ENCODE results near the gene SYNE1. TPM values are rescaled to one million over a fixed set of nuclear protein-coding genes. Genes with fewer than 3 reads are reported as not detected.

Gene SYNE1
- total and polyA plus RNA-seq, 10 of the 15 experiments (the other 5 are each of a cell fraction or from before 2014, with no cell fraction given): 2.3 to 28.7 (median 14.1) TPM

- no peak for TF ChIP-seq SUPT20H (IDR thresholded peaks at IDR 0.05; ENCODE audit: borderline replicate concordance, control insufficient read depth, low read depth, low read length)
- TF ChIP-seq, protein P1, sequence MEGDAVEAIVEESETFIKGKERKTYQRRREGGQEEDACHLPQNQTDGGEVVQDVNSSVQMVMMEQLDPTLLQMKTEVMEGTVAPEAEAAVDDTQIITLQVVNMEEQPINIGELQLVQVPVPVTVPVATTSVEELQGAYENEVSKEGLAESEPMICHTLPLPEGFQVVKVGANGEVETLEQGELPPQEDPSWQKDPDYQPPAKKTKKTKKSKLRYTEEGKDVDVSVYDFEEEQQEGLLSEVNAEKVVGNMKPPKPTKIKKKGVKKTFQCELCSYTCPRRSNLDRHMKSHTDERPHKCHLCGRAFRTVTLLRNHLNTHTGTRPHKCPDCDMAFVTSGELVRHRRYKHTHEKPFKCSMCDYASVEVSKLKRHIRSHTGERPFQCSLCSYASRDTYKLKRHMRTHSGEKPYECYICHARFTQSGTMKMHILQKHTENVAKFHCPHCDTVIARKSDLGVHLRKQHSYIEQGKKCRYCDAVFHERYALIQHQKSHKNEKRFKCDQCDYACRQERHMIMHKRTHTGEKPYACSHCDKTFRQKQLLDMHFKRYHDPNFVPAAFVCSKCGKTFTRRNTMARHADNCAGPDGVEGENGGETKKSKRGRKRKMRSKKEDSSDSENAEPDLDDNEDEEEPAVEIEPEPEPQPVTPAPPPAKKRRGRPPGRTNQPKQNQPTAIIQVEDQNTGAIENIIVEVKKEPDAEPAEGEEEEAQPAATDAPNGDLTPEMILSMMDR (IDR thresholded peaks at IDR 0.05 in 2 of 3, conservative IDR thresholded peaks at IDR 0.05 in 1 of 3; ENCODE audit: control insufficient read depth in 2 of 3, extremely low read depth in 1 of 3, insufficient read depth in 1 of 3, low read depth in 3 of 3, low read length in 3 of 3): no peak
- no peak for TF ChIP-seq MXI1 (IDR thresholded peaks at IDR 0.05; ENCODE audit: low read depth, low read length)
- no peak for TF ChIP-seq MEF2A (IDR thresholded peaks at IDR 0.05; ENCODE audit: insufficient read depth, low read depth, low read length)
- TF ChIP-seq FOXK2 (IDR thresholded peaks at IDR 0.05): no peak
- TF ChIP-seq CREB1 (IDR thresholded peaks at IDR 0.05; ENCODE audit: low read depth): no peak
- TF ChIP-seq CBFB (IDR thresholded peaks at IDR 0.05; ENCODE audit: low read depth): no peak
Measured at GRCh38 chr6:152482289-152482688, 154.9 kb downstream of the SYNE1 start (continued).

GRCh38 chr6:152478377-152479010, 158.7 kb downstream of the SYNE1 start:
- H3K4me2 ChIP-seq (ENCODE audit: control insufficient read depth, insufficient read depth): no peak overlapping the region
- H2AFZ ChIP-seq (ENCODE audit: control insufficient read depth, low read depth, low read length): no peak overlapping the region
- H3K36me3 ChIP-seq (ENCODE audit: control insufficient read depth in 2 of 2, insufficient read depth in 2 of 2, low read length in 1 of 2): no peaks in the 10 kb centered on the region
- no peak for FAIRE-seq
- ChIA-PET CTCF (no interaction called here), RAD21 (ENCODE audit: unreplicated experiment) (no interaction called here), POLR2A (no interaction called here), SMC1A (ENCODE audit: uncharacterized antibody, unreplicated experiment) (no interaction called here)
- DNase-seq (ENCODE audit: low read depth, low spot score): no peak
- H3K79me2 ChIP-seq (ENCODE audit: control insufficient read depth, insufficient read depth, low read length): no peaks in the 10 kb centered on the region
- H3K4me1 ChIP-seq (ENCODE audit: control insufficient read depth, insufficient read depth, low read length): no peaks in the 10 kb centered on the region
- no peak overlapping the region for H3K27ac ChIP-seq (ENCODE audit: control insufficient read depth, insufficient read depth)
- no peaks in the 10 kb centered on the region for H3K9me3 ChIP-seq (replicated peaks; ENCODE audit: control insufficient read depth, insufficient read depth, low read length)
- H3K4me3 ChIP-seq: no peak overlapping the region
- H3K9ac ChIP-seq (ENCODE audit: control insufficient read depth, insufficient read depth, low read length): no peak overlapping the region
- in situ Hi-C loops (cut with MboI): no loop called here
- WGBS (ENCODE audit: insufficient coverage, insufficient replicate concordance, low lambda C conversion rate, missing lambda C conversion rate): 50% methylated on average over 11 of the region's 11 CpGs
- no TSS peak for BruUV-seq (replicated peaks)
- no peaks in the 10 kb centered on the region; a peak in 1 of 4 replicates for H3K27me3 ChIP-seq (replicated peaks in 1 of 2; ENCODE audit: control insufficient read depth in 2 of 2, insufficient read depth in 2 of 2, low read length in 1 of 2)
- no peaks in the 10 kb centered on the region for H4K20me1 ChIP-seq (ENCODE audit: control insufficient read depth, insufficient read depth)
- intact Hi-C loops (cut with micrococcal nuclease; ENCODE audit: unreplicated experiment): no loop called here
- ATAC-seq: no peak
- TF ChIP-seq MAX (IDR thresholded peaks at IDR 0.05; ENCODE audit: low read depth, low read length): no peak
- no peak for TF ChIP-seq CHD1 (IDR thresholded peaks at IDR 0.05; ENCODE audit: low read depth, low read length)
- TF ChIP-seq, protein P2, sequence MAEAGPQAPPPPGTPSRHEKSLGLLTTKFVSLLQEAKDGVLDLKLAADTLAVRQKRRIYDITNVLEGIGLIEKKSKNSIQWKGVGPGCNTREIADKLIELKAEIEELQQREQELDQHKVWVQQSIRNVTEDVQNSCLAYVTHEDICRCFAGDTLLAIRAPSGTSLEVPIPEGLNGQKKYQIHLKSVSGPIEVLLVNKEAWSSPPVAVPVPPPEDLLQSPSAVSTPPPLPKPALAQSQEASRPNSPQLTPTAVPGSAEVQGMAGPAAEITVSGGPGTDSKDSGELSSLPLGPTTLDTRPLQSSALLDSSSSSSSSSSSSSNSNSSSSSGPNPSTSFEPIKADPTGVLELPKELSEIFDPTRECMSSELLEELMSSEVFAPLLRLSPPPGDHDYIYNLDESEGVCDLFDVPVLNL (IDR thresholded peaks at IDR 0.05; ENCODE audit: low read depth, low read length): no peak
- no peak for TF ChIP-seq ZZZ3 (IDR thresholded peaks at IDR 0.05; ENCODE audit: control insufficient read depth, insufficient read length, low read depth)
- TF ChIP-seq SUZ12 (IDR thresholded peaks at IDR 0.05; ENCODE audit: unreplicated experiment): no peak
- no peak for TF ChIP-seq SREBF2 (IDR thresholded peaks at IDR 0.05; ENCODE audit: low read length)
- TF ChIP-seq, protein P3, sequence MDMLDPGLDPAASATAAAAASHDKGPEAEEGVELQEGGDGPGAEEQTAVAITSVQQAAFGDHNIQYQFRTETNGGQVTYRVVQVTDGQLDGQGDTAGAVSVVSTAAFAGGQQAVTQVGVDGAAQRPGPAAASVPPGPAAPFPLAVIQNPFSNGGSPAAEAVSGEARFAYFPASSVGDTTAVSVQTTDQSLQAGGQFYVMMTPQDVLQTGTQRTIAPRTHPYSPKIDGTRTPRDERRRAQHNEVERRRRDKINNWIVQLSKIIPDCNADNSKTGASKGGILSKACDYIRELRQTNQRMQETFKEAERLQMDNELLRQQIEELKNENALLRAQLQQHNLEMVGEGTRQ (IDR thresholded peaks at IDR 0.05; ENCODE audit: borderline replicate concordance, low read depth, low read length): no peak
- no peak for TF ChIP-seq MEF2B (IDR thresholded peaks at IDR 0.05; ENCODE audit: partially characterized antibody, poor library complexity, severe bottlenecking)
- TF ChIP-seq CBFB (IDR thresholded peaks at IDR 0.05; ENCODE audit: low read depth): no peak
- no peak for TF ChIP-seq RUNX3 (IDR thresholded peaks at IDR 0.05; ENCODE audit: low read length)
- no peak for TF ChIP-seq NR2C1 (IDR thresholded peaks at IDR 0.05)
- TF ChIP-seq PBX3 (IDR thresholded peaks at IDR 0.05; ENCODE audit: insufficient replicate concordance, low read depth, low read length): no peak
